GM21381 (cell line): ENCODE results near the gene ST6GALNAC1.

Experiments used
- ATAC-seq: cut with Tn5 transposase; IDR thresholded peaks from one replicate; pipeline ENCODE4 v1.9.1; 2021; ENCODE audit warnings: mild to moderate bottlenecking, moderate library complexity; ENCODE audit not compliant: unreplicated experiment

ST6GALNAC1 gene

DNA sequence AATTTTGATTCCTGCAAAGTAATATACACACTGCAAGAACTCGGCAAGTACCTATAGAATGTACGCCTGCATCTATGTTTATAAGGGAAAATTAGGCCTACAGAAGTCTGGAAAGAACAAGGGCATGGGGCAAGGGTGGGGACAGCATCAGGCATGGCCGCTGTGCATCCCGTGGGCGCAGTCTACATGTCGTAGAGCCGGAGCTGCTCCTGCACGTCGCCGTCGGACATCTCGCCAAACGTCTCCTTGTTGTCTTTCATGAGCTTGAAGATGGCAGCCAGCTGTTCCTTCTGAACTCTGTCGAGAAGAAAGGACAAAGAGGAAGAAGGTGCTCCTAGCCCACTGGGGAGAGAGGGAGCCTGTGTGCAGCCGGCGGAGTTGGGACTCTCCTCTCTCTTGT, 33.8 kb upstream of the ST6GALNAC1 start:
- no peak for ATAC-seq

- no peak for ATAC-seq
Observed at GRCh38 chr17:76676629-76677028, 33.1 kb upstream of the ST6GALNAC1 start.

DNA sequence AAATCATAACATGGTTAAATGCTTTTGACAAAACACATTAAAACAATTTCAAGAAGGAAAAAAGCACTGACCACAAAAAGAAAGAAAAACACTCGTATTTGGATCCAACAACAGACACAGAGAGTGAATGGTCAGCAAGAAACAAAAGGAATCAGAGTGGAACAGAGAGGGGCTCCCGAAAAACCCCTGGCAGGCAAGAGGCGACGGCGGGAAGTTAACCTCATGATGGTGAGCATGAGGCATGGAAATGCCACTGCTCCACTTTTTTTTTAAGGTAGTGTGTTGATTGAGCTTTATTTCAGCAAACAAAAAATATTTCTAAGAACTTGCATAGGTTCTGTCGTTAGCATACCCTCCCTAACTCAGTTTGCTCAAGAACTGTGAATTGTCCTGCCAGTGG, 32.1 kb upstream of the ST6GALNAC1 start:
- no peak for ATAC-seq

DNA sequence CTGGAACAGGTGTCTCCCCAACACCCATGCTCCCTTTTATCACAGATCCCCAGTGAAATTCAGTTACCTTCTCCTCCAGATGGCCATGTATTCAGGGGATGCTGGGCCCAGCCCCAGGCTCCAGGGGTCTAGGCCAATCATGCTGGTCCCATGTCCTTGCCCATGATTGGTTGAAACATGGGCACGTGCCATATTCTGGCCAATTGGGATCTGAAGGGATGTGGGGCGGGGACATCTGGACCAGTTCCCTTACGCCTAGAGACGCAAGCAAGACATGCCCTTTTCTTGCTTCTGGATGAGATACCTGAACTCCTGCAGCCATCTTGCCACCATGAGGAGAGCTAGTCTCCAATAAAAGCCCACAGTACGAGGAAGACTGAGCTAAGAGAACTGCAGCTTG, 31.0 kb upstream of the ST6GALNAC1 start:
- no peak for ATAC-seq

DNA sequence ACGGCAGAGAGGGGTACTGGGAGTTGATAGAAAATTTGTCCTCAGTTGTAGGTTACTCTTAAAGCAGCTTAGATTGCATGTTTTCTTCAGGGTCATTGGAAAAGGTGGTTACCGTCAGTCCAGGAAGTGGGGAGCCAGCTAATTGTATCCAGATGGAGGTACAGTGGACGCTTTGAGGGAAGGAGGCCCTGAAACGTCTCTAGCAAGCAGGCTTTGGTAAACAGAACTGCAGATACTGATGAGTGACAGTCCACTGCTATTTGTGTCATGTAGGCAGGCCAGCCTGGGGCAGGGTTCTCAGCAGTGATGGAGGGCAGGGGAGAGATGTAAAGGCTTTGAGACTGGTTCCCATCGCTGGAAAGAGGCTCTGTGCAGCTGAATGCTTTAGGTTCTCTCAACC, 30.2 kb upstream of the ST6GALNAC1 start:
- ATAC-seq = no peak

- no peak for ATAC-seq
Observed at GRCh38 chr17:76672892-76673291, 29.3 kb upstream of the ST6GALNAC1 start.

- ATAC-seq = no peak
Observed at GRCh38 chr17:76672270-76672851, 28.8 kb upstream of the ST6GALNAC1 start.

GRCh38 chr17:76671912-76672262, 28.3 kb upstream of the ST6GALNAC1 start:
- ATAC-seq = peak; percentile 4

GRCh38 chr17:76671123-76671911, 27.8 kb upstream of the ST6GALNAC1 start:
- peak; percentile 99 for ATAC-seq

DNA sequence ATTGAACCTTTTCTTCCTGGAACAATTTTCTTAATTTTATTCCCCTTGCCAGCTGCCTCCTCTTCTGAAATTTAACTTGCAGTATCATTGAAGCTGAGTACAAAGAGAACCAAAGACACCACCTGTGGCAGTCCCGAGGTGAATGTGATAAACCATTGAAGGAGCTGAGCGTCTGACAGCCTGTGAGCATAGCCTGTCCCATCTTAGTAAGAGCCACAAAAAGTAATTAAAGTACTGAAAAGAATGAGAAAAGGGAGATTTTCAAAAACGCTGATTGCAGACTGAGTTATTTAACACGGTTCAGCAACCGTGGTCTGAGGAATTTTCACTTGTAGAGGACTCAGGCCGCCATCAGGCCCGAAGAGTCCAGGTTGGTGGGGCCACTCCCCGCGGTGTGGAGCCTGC, 27.2 kb upstream of the ST6GALNAC1 start:
- ATAC-seq = no peak

DNA sequence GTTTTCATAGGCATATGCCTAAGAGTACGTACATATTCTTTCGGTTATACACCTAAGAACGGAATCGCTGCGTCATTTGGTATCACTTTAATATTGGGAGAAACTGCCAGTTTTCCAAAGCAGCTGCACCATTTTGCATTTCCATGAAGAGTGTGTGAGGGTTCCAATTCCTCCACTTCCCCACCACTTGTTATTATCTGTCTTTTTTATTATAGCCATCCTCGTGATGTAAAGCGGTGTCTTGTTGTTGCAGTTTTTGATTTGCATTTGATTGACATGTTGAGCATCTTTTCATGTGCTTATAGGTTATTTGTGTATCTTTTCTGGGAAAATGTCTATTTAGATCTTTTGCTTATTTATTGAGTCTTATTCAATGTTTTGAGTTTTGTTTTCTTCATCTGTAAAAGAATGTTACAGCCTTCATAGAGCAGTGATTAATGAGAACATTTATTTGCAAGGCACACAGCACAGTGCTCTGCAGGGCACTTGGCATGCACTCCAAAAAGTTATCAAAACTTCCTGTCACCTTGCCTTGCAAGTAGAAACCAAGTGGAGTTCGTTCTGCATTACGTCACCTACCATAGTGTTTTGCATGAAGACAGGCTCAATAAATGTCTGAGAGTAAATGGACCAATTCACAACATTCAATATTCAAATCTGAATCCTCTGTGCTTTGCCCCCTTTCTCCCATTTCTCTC, 26.6 kb upstream of the ST6GALNAC1 start:
- ATAC-seq = no peak

DNA sequence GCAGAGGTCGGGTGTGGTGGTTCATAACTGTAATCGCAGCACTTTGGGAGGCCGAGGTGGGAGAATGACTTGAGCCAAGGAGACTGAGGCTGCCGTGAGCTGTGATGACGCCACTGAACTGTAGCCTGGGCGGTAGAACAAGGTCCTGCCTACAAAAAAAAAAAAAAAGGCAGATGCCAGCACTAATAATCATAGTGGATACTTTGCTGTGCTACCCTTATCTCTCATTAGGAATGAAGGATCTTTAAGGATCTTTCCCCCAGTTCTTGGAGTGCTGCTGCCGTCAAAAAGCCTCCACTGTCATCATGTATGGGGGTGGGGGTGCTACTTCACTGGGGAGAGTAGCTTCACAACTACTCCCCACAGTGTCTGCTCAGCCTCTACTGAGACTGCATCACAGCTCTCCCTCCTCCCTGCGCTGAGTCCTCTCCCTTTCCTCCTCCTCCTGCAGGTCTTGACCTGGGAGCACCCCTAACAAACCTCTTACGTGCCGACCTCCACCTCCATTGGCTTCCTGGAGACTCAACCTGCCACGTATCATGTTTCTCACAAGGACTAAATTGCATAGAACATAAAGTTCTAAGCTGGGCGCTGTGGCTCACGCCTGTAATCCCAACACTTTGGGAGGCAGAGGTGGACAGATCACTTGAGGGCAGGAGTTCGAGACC, 24.4 kb upstream of the ST6GALNAC1 start:
- no peak for ATAC-seq

- ATAC-seq = no peak
Observed at GRCh38 chr17:76667491-76667755, 23.9 kb upstream of the ST6GALNAC1 start.

- ATAC-seq = no peak
Observed at GRCh38 chr17:76660656-76661042, 17.1 kb upstream of the ST6GALNAC1 start.

GRCh38 chr17:76659928-76660655, 16.5 kb upstream of the ST6GALNAC1 start:
- ATAC-seq = no peak

GRCh38 chr17:76658242-76658662, 14.7 kb upstream of the ST6GALNAC1 start:
- ATAC-seq = no peak

GRCh38 chr17:76657505-76658241, 14.1 kb upstream of the ST6GALNAC1 start:
- ATAC-seq = no peak

DNA sequence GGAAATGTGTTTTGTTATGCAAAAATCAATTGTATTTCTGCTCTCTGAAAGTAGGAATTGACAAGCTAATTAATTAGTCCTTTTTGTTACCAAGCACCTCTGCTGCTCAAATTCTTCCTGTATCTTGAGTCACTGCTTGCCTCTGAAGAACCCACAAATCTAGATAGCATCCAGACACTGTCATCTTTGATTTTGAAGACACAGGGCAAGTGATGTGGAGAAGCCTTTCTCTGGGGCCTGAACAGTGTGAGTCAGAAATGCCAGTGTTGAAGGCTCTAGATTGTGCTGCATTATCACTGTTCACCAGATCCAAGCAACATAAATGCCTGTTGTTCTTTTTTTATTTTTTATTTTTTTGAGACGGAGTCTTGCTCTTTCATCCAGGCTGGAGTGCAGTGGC, 10.9 kb upstream of the ST6GALNAC1 start:
- ATAC-seq = no peak

- no peak for ATAC-seq
Observed at GRCh38 chr17:76650504-76650903, 6.9 kb upstream of the ST6GALNAC1 start.

GRCh38 chr17:76646712-76647111, 3.2 kb upstream of the ST6GALNAC1 start:
- ATAC-seq = no peak

DNA sequence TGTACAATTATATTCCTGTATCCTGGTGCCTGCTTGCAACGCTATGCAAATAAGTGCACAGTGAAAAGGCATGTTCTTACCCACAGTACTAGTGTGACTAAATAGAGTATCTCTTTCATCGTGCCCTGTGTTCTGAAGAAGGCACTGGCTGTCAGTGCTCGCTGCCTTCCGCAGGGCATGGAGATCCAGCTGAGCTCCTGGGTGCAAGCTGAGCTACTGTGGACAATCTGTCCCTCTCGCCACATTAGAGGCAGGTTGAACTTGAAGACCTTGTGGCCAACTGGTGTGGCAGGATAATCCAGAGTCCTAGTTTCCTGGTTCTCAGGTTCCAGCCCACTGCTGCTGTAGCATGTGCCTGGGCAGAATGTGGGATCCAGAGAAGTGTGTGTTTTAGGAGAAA, 1.9 kb upstream of the ST6GALNAC1 start:
- no peak for ATAC-seq
